GM12878 (cell line): ENCODE results near the gene PPP1R14D. TPM values are rescaled to one million over a fixed set of nuclear protein-coding genes. Genes with fewer than 3 reads are reported as not detected.

Experiments used
- ETV6 ChIP-seq, 2 experiments: fragments of 450-650 bp in 1 of 2; IDR thresholded peaks in 1 of 2; conservative IDR thresholded peaks in 1 of 2; 2 replicates each; pipeline ENCODE4 v1.6.1; 2014; ENCODE audit warnings: antibody characterized with exemption in 1 of 2, borderline replicate concordance in 1 of 2, low read depth in 1 of 2, mild to moderate bottlenecking in 1 of 2, moderate library complexity in 1 of 2
- MTA3 ChIP-seq: IDR thresholded peaks from 2 replicates; pipeline ENCODE4 v1.6.1; 2012; ENCODE audit warnings: low read length, inconsistent platforms, borderline replicate concordance
- NR2F1 ChIP-seq: fragments of 450-650 bp; conservative IDR thresholded peaks from 2 replicates; pipeline ENCODE4 v1.6.1; 2017; ENCODE audit warnings: mild to moderate bottlenecking
- POLR2A ChIP-seq: IDR thresholded peaks from 2 replicates; pipeline ENCODE4 v1.6.1; 2011; ENCODE audit warnings: low read depth, mild to moderate bottlenecking, low read length
- SPI1 ChIP-seq: IDR thresholded peaks from 2 replicates; pipeline ENCODE4 v1.6.1; 2011; ENCODE audit warnings: low read depth, mild to moderate bottlenecking, low read length, moderate library complexity, borderline replicate concordance; ENCODE audit not compliant: insufficient read depth
- STAT3 ChIP-seq: IDR thresholded peaks from 2 replicates; pipeline ENCODE4 v1.6.1; 2011; ENCODE audit warnings: low read depth, low read length, improper control_type of control experiment
- SUZ12 ChIP-seq: fragments of 200-600 bp; sonication (generic); IDR thresholded peaks from one replicate; pipeline ENCODE4 v1.6.1; 2018; ENCODE audit warnings: antibody characterized with exemption, mild to moderate bottlenecking; ENCODE audit not compliant: unreplicated experiment
- TAF1 ChIP-seq: IDR thresholded peaks from 2 replicates; pipeline ENCODE4 v1.6.1; 2011; ENCODE audit warnings: mild to moderate bottlenecking, low read depth, low read length, borderline replicate concordance
- ZNF384 ChIP-seq: IDR thresholded peaks from 2 replicates; pipeline ENCODE4 v1.6.1; 2012; ENCODE audit warnings: low read depth, mild to moderate bottlenecking, low read length, improper control_type of control experiment, borderline replicate concordance
- polyA plus RNA-seq, 11 experiments: library from polyadenylated mRNA; depleted of rRNA in 4 of 11; unstranded in 6 of 11; stranded (reverse) in 5 of 11; fragments of >200 nt; fragmentation: Nextera tagmentation in 4 of 11; fragmentation: Illumina TruSeq in 1 of 11; extraction: Ambion mirVana in 4 of 11; extraction: Trizol in 1 of 11; gene quantifications; 1 replicate in 1 of 11; 2 replicates in 10 of 11; pipeline versions ENCODE4 v1.2.1 to v1.2.3, GENCODE V29; 2011 to 2016; ENCODE audit warnings: inconsistent platforms in 2 of 11, missing spikeins in 2 of 11, low read depth in 1 of 11
- total RNA-seq, 4 experiments: library from RNA; depleted of rRNA in 3 of 4; stranded (reverse); fragments of >200 nt in 3 of 4; fragmentation: Illumina TruSeq in 1 of 4; extraction: Trizol in 1 of 4; gene quantifications; 2 replicates each; pipeline versions ENCODE4 v1.2.1 to v1.2.3, GENCODE V29; 2013 to 2021
- TF ChIP-seq, protein P1 (sequence below): fragments of 450-650 bp; IDR thresholded peaks from 2 replicates; pipeline ENCODE4 v1.6.1; 2017; ENCODE audit warnings: antibody characterized with exemption, mild to moderate bottlenecking, moderate library complexity
- TF ChIP-seq, protein P2 (sequence below): fragments of 150-350 bp; IDR thresholded peaks from 2 replicates; pipeline ENCODE4 v1.6.1; 2014; ENCODE audit warnings: mild to moderate bottlenecking, low read depth, low read length
- TF ChIP-seq, protein P3 (sequence below): fragments of 450-650 bp; IDR thresholded peaks from 2 replicates; pipeline ENCODE4 v1.6.1; 2016; ENCODE audit warnings: mild to moderate bottlenecking, moderate library complexity, borderline replicate concordance
- TF ChIP-seq, protein P4 (sequence below): IDR thresholded peaks from 2 replicates; pipeline ENCODE4 v1.6.1; 2012; ENCODE audit warnings: low read depth, low read length, improper control_type of control experiment
- TF ChIP-seq, protein P5 (sequence below): IDR thresholded peaks from 2 replicates; pipeline ENCODE4 v1.6.1; 2011; ENCODE audit warnings: low read depth, low read length, improper control_type of control experiment, borderline replicate concordance
- TF ChIP-seq, protein P6 (sequence below): fragments of 450-650 bp; IDR thresholded peaks from 2 replicates; pipeline ENCODE4 v1.6.1; 2016; ENCODE audit warnings: mild to moderate bottlenecking

PPP1R14D gene
- total and polyA plus RNA-seq, 10 of the 15 experiments (the other 5 are each of a cell fraction or from before 2014, with no cell fraction given) = 0.10 TPM; not detected in 9

DNA sequence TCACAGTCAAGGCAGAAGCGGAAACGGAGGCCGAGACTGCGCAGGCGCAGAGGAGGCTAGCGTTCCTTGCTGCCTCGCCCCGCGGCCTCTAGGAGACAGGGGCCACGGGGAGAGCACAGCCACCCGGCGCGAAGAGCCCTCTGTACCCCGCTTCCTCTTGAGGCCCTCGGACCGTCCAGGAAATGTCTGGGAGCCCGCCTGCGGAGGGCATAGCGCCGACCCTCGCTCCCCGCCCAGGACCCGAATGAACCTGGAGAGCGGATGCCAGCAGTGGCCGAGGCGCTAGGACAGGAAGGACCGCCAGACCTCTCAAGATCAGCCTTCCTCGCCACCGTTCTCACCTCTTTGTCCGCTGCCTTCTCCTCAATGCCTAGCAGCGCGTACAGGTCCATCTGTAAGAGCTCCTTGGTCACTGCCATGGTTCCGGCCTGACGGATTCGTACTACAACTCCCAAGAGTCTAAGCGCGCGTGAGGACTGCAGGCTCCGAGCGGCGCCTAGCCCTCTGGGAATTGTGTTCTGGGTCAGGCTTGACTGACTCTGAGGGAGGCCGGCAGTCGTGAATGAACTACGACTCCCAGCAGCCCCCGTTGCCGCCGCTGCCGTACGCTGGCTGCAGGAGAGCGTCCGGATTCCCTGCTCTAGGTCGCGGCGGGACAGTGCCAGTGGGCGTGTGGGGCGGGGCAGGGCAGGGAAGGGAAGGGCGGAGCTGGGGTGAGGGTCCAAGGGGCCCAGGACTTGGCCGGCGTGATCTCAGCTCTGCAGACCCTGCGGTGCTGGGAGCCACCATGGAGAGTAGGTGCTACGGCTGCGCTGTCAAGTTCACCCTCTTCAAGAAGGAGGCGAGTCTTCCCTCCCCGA, 21.2 kb downstream of the PPP1R14D start, which contains the start of the genes DNAJC17 and ZFYVE19 (continued):
- TF ChIP-seq TAF1 (peak; percentile 36; the same call in 1 of the 2 replicates), SUZ12 (no peak), SPI1 (no peak), MTA3 (no peak), STAT3 (no peak), ZNF384 (no peak), ETV6 (conservative IDR thresholded peaks at IDR 0.05 in 1 of 2, IDR thresholded peaks at IDR 0.05 in 1 of 2; ENCODE audit: borderline replicate concordance in 1 of 2, low read depth in 1 of 2) (no peak), POLR2A (peak; percentile 90), NR2F1 (0 out of 2 replicates have a peak, but pooled peaks have one; percentile 23)
- TF ChIP-seq, protein P1, sequence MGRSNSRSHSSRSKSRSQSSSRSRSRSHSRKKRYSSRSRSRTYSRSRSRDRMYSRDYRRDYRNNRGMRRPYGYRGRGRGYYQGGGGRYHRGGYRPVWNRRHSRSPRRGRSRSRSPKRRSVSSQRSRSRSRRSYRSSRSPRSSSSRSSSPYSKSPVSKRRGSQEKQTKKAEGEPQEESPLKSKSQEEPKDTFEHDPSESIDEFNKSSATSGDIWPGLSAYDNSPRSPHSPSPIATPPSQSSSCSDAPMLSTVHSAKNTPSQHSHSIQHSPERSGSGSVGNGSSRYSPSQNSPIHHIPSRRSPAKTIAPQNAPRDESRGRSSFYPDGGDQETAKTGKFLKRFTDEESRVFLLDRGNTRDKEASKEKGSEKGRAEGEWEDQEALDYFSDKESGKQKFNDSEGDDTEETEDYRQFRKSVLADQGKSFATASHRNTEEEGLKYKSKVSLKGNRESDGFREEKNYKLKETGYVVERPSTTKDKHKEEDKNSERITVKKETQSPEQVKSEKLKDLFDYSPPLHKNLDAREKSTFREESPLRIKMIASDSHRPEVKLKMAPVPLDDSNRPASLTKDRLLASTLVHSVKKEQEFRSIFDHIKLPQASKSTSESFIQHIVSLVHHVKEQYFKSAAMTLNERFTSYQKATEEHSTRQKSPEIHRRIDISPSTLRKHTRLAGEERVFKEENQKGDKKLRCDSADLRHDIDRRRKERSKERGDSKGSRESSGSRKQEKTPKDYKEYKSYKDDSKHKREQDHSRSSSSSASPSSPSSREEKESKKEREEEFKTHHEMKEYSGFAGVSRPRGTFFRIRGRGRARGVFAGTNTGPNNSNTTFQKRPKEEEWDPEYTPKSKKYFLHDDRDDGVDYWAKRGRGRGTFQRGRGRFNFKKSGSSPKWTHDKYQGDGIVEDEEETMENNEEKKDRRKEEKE = no peak
- TF ChIP-seq, protein P2, sequence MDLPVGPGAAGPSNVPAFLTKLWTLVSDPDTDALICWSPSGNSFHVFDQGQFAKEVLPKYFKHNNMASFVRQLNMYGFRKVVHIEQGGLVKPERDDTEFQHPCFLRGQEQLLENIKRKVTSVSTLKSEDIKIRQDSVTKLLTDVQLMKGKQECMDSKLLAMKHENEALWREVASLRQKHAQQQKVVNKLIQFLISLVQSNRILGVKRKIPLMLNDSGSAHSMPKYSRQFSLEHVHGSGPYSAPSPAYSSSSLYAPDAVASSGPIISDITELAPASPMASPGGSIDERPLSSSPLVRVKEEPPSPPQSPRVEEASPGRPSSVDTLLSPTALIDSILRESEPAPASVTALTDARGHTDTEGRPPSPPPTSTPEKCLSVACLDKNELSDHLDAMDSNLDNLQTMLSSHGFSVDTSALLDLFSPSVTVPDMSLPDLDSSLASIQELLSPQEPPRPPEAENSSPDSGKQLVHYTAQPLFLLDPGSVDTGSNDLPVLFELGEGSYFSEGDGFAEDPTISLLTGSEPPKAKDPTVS = no peak
- TF ChIP-seq, protein P3, sequence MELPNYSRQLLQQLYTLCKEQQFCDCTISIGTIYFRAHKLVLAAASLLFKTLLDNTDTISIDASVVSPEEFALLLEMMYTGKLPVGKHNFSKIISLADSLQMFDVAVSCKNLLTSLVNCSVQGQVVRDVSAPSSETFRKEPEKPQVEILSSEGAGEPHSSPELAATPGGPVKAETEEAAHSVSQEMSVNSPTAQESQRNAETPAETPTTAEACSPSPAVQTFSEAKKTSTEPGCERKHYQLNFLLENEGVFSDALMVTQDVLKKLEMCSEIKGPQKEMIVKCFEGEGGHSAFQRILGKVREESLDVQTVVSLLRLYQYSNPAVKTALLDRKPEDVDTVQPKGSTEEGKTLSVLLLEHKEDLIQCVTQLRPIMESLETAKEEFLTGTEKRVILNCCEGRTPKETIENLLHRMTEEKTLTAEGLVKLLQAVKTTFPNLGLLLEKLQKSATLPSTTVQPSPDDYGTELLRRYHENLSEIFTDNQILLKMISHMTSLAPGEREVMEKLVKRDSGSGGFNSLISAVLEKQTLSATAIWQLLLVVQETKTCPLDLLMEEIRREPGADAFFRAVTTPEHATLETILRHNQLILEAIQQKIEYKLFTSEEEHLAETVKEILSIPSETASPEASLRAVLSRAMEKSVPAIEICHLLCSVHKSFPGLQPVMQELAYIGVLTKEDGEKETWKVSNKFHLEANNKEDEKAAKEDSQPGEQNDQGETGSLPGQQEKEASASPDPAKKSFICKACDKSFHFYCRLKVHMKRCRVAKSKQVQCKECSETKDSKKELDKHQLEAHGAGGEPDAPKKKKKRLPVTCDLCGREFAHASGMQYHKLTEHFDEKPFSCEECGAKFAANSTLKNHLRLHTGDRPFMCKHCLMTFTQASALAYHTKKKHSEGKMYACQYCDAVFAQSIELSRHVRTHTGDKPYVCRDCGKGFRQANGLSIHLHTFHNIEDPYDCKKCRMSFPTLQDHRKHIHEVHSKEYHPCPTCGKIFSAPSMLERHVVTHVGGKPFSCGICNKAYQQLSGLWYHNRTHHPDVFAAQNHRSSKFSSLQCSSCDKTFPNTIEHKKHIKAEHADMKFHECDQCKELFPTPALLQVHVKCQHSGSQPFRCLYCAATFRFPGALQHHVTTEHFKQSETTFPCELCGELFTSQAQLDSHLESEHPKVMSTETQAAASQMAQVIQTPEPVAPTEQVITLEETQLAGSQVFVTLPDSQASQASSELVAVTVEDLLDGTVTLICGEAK = peak; percentile 68; the same call in 1 of the 2 replicates
- TF ChIP-seq, protein P4, sequence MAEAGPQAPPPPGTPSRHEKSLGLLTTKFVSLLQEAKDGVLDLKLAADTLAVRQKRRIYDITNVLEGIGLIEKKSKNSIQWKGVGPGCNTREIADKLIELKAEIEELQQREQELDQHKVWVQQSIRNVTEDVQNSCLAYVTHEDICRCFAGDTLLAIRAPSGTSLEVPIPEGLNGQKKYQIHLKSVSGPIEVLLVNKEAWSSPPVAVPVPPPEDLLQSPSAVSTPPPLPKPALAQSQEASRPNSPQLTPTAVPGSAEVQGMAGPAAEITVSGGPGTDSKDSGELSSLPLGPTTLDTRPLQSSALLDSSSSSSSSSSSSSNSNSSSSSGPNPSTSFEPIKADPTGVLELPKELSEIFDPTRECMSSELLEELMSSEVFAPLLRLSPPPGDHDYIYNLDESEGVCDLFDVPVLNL = 0 out of 2 replicates have a peak, but pooled peaks have one; percentile 48
- TF ChIP-seq, protein P5, sequence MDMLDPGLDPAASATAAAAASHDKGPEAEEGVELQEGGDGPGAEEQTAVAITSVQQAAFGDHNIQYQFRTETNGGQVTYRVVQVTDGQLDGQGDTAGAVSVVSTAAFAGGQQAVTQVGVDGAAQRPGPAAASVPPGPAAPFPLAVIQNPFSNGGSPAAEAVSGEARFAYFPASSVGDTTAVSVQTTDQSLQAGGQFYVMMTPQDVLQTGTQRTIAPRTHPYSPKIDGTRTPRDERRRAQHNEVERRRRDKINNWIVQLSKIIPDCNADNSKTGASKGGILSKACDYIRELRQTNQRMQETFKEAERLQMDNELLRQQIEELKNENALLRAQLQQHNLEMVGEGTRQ = no peak; the same call in 1 of the 2 replicates
- TF ChIP-seq, protein P6, sequence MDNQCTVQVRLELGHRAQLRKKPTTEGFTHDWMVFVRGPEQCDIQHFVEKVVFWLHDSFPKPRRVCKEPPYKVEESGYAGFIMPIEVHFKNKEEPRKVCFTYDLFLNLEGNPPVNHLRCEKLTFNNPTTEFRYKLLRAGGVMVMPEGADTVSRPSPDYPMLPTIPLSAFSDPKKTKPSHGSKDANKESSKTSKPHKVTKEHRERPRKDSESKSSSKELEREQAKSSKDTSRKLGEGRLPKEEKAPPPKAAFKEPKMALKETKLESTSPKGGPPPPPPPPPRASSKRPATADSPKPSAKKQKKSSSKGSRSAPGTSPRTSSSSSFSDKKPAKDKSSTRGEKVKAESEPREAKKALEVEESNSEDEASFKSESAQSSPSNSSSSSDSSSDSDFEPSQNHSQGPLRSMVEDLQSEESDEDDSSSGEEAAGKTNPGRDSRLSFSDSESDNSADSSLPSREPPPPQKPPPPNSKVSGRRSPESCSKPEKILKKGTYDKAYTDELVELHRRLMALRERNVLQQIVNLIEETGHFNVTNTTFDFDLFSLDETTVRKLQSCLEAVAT = 0 out of 2 replicates have a peak, but pooled peaks have one; percentile 44
